ENCODE data around the gene CYSTM1.

- TF ChIP-seq CTCF (IDR thresholded peaks at IDR 0.05; ENCODE audit: low read length) (no peak), EZH2 (IDR thresholded peaks at IDR 0.05; ENCODE audit: borderline replicate concordance, low read length) (no peak)
Measured at GRCh38 chr5:140153905-140154304, 21.1 kb upstream of the CYSTM1 start.

Data from OCI-LY1 (cell line).